Liver (tissue), 9 donors: ENCODE measurements around the gene LMNB1. TPM values are rescaled to one million over a fixed set of nuclear protein-coding genes. Genes with fewer than 3 reads are reported as not detected.

Experiments
- DNase-seq: peaks from one replicate; pipeline ENCODE4 v3.0.0-alpha.2; 2017; ENCODE audit warnings: low spot score
- H3K27ac ChIP-seq, 2 donors: one replicate each; pipeline ENCODE4 v1.7.0; 2013; ENCODE audit warnings: inconsistent platforms in 2 of 2, low read length in 2 of 2, control low read depth in 1 of 2, low read depth in 1 of 2, mild to moderate bottlenecking in 1 of 2
- H3K27me3 ChIP-seq, 4 donors: one replicate each; pipeline versions ENCODE4 v1.6.1 to v1.7.0; 2013; ENCODE audit warnings: low read length in 3 of 4, inconsistent platforms in 1 of 4, mild to moderate bottlenecking in 1 of 4, moderate library complexity in 1 of 4; ENCODE audit not compliant: control insufficient read depth in 4 of 4, insufficient read depth in 4 of 4
- H3K36me3 ChIP-seq, 4 donors: one replicate each; pipeline versions ENCODE4 v1.6.1 to v1.7.0; 2013; ENCODE audit warnings: low read length in 3 of 4, mild to moderate bottlenecking in 3 of 4, low read depth in 1 of 4, moderate library complexity in 1 of 4; ENCODE audit not compliant: control insufficient read depth in 4 of 4, insufficient read depth in 3 of 4
- H3K4me1 ChIP-seq, 4 donors: one replicate each; pipeline versions ENCODE4 v1.6.1 to v1.7.0; 2013; ENCODE audit warnings: low read length in 3 of 4, mild to moderate bottlenecking in 3 of 4, moderate library complexity in 1 of 4; ENCODE audit not compliant: control insufficient read depth in 4 of 4, insufficient read depth in 4 of 4
- H3K4me3 ChIP-seq, 3 donors: one replicate each; pipeline versions ENCODE4 v1.6.1 to v1.7.0; 2013; ENCODE audit warnings: low read length in 3 of 3, control low read depth in 1 of 3, low read depth in 1 of 3, mild to moderate bottlenecking in 1 of 3
- H3K9ac ChIP-seq, 2 donors: one replicate each; pipeline ENCODE4 v1.7.0; 2013; ENCODE audit warnings: low read length in 2 of 2, mild to moderate bottlenecking in 2 of 2, moderate library complexity in 2 of 2, control low read depth in 1 of 2, low read depth in 1 of 2
- H3K9me3 ChIP-seq, 4 donors: one replicate each; pipeline versions ENCODE4 v1.6.1 to v1.7.0; 2013; ENCODE audit warnings: low read length in 3 of 4; ENCODE audit not compliant: control insufficient read depth in 4 of 4
- ATF3 ChIP-seq: IDR thresholded peaks from 2 replicates; pipeline ENCODE4 v1.6.1; 2016; ENCODE audit warnings: antibody characterized with exemption
- CTCF ChIP-seq: fragments of 150-350 bp; IDR thresholded peaks from 2 replicates; pipeline ENCODE4 v1.5.1; 2017; ENCODE audit warnings: improper control_type of control experiment, low read depth, low read length; ENCODE audit not compliant: missing input control
- EGR1 ChIP-seq, 2 donors: IDR thresholded peaks; 2 replicates each; pipeline ENCODE4 v1.6.1; 2016 to 2018; ENCODE audit warnings: antibody characterized with exemption in 2 of 2, low read depth in 2 of 2
- FOXA1 ChIP-seq: IDR thresholded peaks from 2 replicates; pipeline ENCODE4 v1.6.1; 2016; ENCODE audit warnings: antibody characterized with exemption
- FOXA2 ChIP-seq: IDR thresholded peaks from 2 replicates; pipeline ENCODE4 v1.6.1; 2016; ENCODE audit warnings: antibody characterized with exemption
- GABPA ChIP-seq, 2 donors: IDR thresholded peaks in 1 of 2; conservative IDR thresholded peaks in 1 of 2; 2 replicates each; pipeline ENCODE4 v1.6.1; 2016; ENCODE audit warnings: antibody characterized with exemption in 2 of 2, mild to moderate bottlenecking in 1 of 2, moderate library complexity in 1 of 2
- HNF4A ChIP-seq, 2 donors: conservative IDR thresholded peaks; 2 replicates each; pipeline ENCODE4 v1.6.1; 2016; ENCODE audit warnings: antibody characterized with exemption in 2 of 2, mild to moderate bottlenecking in 2 of 2
- HNF4G ChIP-seq: IDR thresholded peaks from 2 replicates; pipeline ENCODE4 v1.6.1; 2016; ENCODE audit warnings: antibody characterized with exemption
- JUND ChIP-seq, 2 donors: IDR thresholded peaks; 2 replicates each; pipeline ENCODE4 v1.6.1; 2016; ENCODE audit warnings: antibody characterized with exemption in 2 of 2
- MAX ChIP-seq: IDR thresholded peaks from 2 replicates; pipeline ENCODE4 v1.6.1; 2016; ENCODE audit warnings: antibody characterized with exemption
- NR2F2 ChIP-seq: IDR thresholded peaks from 2 replicates; pipeline ENCODE4 v1.6.1; 2016; ENCODE audit warnings: antibody characterized with exemption
- RAD21 ChIP-seq, 2 donors: IDR thresholded peaks; 2 replicates each; pipeline ENCODE4 v1.6.1; 2016; ENCODE audit warnings: antibody characterized with exemption in 2 of 2, mild to moderate bottlenecking in 2 of 2
- REST ChIP-seq: IDR thresholded peaks from 2 replicates; pipeline ENCODE4 v1.6.1; 2016; ENCODE audit warnings: antibody characterized with exemption, mild to moderate bottlenecking
- RXRA ChIP-seq, 2 donors: IDR thresholded peaks; 2 replicates each; pipeline ENCODE4 v1.6.1; 2017 to 2018; ENCODE audit warnings: antibody characterized with exemption in 2 of 2, mild to moderate bottlenecking in 1 of 2
- SP1 ChIP-seq: IDR thresholded peaks from 2 replicates; pipeline ENCODE4 v1.6.1; 2018; ENCODE audit warnings: antibody characterized with exemption, mild to moderate bottlenecking
- TAF1 ChIP-seq: conservative IDR thresholded peaks from 2 replicates; pipeline ENCODE4 v1.6.1; 2016; ENCODE audit warnings: antibody characterized with exemption, mild to moderate bottlenecking
- YY1 ChIP-seq: IDR thresholded peaks from 2 replicates; pipeline ENCODE4 v1.6.1; 2016; ENCODE audit warnings: antibody characterized with exemption, mild to moderate bottlenecking
- ZBTB33 ChIP-seq: IDR thresholded peaks from 2 replicates; pipeline ENCODE4 v1.6.1; 2016; ENCODE audit warnings: antibody characterized with exemption
- WGBS: extraction: QIAGEN DNeasy Blood & Tissue Kit; methylation state at CpG from one replicate; pipeline ENCODE4 v1.1.7; 2013; 5-methylcytosine and 5-hydroxymethylcytosine counted together
- polyA plus RNA-seq, 2 donors: library from polyadenylated mRNA; stranded (reverse) in 1 of 2; unstranded in 1 of 2; fragments of 200-250 nt in 1 of 2; fragments of >200 nt in 1 of 2; fragmentation: Nextera tagmentation in 1 of 2; extraction: Ambion mirVana in 1 of 2; gene quantifications; one replicate each; pipeline versions ENCODE4 v1.2.1 to v1.2.3, GENCODE V29; 2013 to 2015
- total RNA-seq, 2 donors: library from RNA; depleted of rRNA; stranded (reverse); fragments of >200 nt; gene quantifications; one replicate each; pipeline ENCODE4 v1.2.3, GENCODE V29; 2014
- donor health status: healthy.
- donor health status: healthy.
- donor health status: healthy.
- donor health status: healthy.
- donor health status: healthy.

LMNB1 gene
- total and polyA plus RNA-seq, 4 donors, result 0.57 to 45.7 (median 5.6) TPM

GRCh38 chr5:126872561-126873354, 95.8 kb downstream of the LMNB1 start:
- Histone ChIP-seq H3K27ac (no peak overlapping the region), H3K4me3 (no peak overlapping the region), H3K27me3 (no peaks in the 10 kb centered on the region), H3K9me3 (no peaks in the 10 kb centered on the region), H3K36me3 (no peaks in the 10 kb centered on the region), H3K9ac (no peak overlapping the region), H3K4me1 (no peaks in the 10 kb centered on the region)
- WGBS, result 95% methylated on average over 11 of the region's 11 CpGs
- no peak for DNase-seq
- TF ChIP-seq MAX, result no peak

- Histone ChIP-seq H3K4me3 (no peak overlapping the region), H3K9me3 (no peaks in the 10 kb centered on the region), H3K27ac (no peak overlapping the region), H3K4me1 (no peaks in the 10 kb centered on the region), H3K36me3 (peaks cover 0 to 1% (median 0%) of the 10 kb centered on the region in 4 donors), H3K9ac (no peak overlapping the region), H3K27me3 (no peaks in the 10 kb centered on the region)
- no peak for DNase-seq
- TF ChIP-seq ATF3 (no peak), JUND (IDR thresholded peaks at IDR 0.05) (no peak), FOXA1 (no peak), CTCF (no peak), RAD21 (IDR thresholded peaks at IDR 0.05) (no peak), NR2F2 (no peak), RXRA (IDR thresholded peaks at IDR 0.05) (no peak), SP1 (no peak), MAX (no peak), TAF1 (no peak), ZBTB33 (no peak), HNF4A (conservative IDR thresholded peaks at IDR 0.05) (no peak), REST (no peak), GABPA (IDR thresholded peaks at IDR 0.05 in 1 of 2, conservative IDR thresholded peaks at IDR 0.05 in 1 of 2) (no peak), EGR1 (IDR thresholded peaks at IDR 0.05; ENCODE audit: low read depth in 2 of 2) (no peak), FOXA2 (no peak), YY1 (no peak), HNF4G (no peak)
- WGBS, result 75% methylated on average over 13 of the region's 13 CpGs
These were observed 98.4 kb downstream of the LMNB1 start for GRCh38 chr5:126875303-126875785.
